ENCODE results near the gene AP1M1. TPM values are rescaled to one million over a fixed set of nuclear protein-coding genes. Genes with fewer than 3 reads are reported as not detected.

The AP1M1 gene
- total RNA-seq, 4 donors from 2014 or later: 68.2 to 119 (median 73.5) TPM

DNA sequence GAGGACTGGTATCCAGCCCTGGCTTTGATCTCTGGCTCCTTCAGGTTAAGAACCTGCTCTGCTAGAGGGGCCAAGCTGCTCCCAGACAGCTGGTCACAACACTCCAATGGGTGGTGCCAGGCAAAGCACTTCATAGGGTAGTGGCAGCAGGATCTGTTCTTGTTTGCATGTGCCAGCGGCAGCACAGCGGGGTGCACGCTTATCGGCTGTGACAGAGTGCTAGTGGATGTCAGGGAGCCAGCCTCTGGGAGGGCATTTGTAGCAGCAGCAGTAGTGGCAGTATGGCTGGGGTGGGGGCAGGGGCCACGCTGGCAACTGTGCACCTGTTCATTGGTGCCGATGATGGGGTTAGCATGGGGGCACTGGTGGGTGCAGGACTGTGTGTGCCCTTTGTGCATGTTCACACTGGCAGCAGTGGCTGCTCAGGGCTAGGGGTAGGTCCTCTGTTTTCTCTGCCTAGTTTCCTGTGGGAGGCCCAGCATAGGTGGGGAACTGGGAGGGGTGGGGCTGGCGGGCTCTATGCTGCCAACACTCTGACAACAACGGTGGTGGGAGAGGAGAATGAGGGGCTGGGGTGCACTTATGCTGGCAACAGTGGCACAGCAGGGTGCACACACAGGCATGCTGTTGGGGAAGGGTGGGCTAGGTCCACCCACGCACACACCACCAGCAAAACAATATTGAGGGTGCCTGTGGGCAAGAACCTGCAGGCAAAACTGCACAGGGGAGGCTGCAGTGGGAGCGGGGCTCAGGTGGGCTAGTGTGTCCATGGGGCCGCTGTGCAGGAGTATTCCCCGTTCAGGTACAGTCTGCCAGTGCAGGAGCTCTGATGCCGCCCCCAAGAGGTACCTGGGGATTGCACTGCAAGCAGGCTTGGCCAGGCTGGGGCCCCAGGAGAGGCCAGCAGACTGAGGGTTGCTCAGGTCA lies 19.3 kb downstream of the AP1M1 start:
- Histone ChIP-seq H3K9me3 (peaks cover 0 to 15% (median 0%) of the 10 kb centered on the region in 3 donors), H3K36me3 (peaks cover 0 to 21% of the 10 kb centered on the region in 2 donors), H3K4me1 (no peaks in the 10 kb centered on the region), H3K27me3 (no peaks in the 10 kb centered on the region), H3K4me3 (no peak overlapping the region), H3K27ac (no peak overlapping the region)
- no peak for ATAC-seq
- TF ChIP-seq POLR2A (IDR thresholded peaks at IDR 0.05): no peak
- TF ChIP-seq, protein P1, sequence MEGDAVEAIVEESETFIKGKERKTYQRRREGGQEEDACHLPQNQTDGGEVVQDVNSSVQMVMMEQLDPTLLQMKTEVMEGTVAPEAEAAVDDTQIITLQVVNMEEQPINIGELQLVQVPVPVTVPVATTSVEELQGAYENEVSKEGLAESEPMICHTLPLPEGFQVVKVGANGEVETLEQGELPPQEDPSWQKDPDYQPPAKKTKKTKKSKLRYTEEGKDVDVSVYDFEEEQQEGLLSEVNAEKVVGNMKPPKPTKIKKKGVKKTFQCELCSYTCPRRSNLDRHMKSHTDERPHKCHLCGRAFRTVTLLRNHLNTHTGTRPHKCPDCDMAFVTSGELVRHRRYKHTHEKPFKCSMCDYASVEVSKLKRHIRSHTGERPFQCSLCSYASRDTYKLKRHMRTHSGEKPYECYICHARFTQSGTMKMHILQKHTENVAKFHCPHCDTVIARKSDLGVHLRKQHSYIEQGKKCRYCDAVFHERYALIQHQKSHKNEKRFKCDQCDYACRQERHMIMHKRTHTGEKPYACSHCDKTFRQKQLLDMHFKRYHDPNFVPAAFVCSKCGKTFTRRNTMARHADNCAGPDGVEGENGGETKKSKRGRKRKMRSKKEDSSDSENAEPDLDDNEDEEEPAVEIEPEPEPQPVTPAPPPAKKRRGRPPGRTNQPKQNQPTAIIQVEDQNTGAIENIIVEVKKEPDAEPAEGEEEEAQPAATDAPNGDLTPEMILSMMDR (IDR thresholded peaks at IDR 0.05 in 4 of 5, conservative IDR thresholded peaks at IDR 0.05 in 1 of 5): no peak
- no peak for DNase-seq
- intact Hi-C loops (cut with DNase I; ENCODE audit: low total_unique reads) (no loop called here), in situ Hi-C loops (cut with MboI; ENCODE audit: low sequenced_read_pairs in 4 of 4) (loop anchor here in 1 of 4 donors (25.0 kb wide), 1 partner anchor 295 kb away; no protein-coding TSS in a partner anchor)

DNA sequence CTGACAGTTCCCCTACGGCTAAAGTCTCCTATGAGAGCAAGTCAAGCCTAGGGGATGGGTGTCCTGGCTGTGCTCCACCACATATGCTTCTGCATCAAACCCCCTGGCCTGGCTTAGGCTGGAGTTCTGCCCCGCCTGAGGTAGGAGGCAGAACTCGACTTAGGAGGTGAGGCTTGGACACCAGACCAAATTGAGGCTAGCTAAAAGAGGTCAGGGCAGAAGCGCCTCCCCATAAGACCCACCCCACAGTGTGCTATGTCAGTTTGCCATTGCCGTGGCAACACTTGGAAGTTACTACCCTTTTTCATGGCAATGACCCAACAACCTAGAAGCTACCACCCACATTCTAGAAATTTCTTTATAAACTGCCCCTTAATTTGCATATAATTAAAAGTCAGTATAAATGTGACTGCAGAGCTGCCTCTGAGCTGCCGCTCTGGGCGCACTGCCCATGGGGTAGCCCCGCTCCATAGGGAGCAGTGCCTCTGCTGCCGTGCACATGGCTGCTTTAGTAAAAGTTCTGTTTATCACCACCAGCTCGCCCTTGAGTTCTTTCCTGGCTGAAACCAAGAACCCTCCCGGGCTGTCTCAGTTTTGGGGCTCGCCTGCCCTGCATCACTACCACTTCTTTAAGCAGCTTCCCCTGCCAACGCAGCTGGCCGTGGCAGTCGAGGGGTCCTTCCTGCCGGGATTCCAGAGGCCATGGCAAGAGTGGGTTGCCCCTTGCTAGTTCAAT lies 20.2 kb downstream of the AP1M1 start:
- intact Hi-C loops (cut with DNase I; ENCODE audit: low total_unique reads): no loop called here

DNA sequence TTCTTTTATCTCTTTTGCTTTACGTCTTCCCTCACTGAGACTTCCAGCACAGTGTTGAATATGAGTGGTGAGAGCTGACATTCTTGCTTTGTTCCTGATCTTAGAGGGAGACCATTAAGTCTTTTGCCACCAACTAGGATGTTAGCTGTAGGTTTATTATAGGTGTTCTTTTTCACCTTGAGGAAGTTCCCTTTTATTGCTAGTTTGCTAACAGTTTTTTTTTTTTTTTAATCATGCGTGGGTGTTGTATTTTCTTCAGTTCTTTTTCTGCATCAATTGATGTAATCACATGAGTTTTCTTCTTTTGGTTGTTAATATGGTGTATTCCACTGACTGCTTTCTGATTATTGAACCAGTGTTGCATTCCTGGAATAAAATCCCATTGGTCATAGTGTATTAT lies 21.1 kb downstream of the AP1M1 start:
- TF ChIP-seq, protein P1 (IDR thresholded peaks at IDR 0.05 in 4 of 5, conservative IDR thresholded peaks at IDR 0.05 in 1 of 5): no peak
- TF ChIP-seq POLR2A (IDR thresholded peaks at IDR 0.05): no peak
- in situ Hi-C loops (cut with MboI; ENCODE audit: low sequenced_read_pairs in 4 of 4): loop anchor here in 1 of 4 donors (25.0 kb wide), 1 partner anchor 293 kb away; no protein-coding TSS in a partner anchor
- Histone ChIP-seq H3K4me3 (no peak overlapping the region), H3K9me3 (peaks cover 0 to 15% (median 0%) of the 10 kb centered on the region in 3 donors), H3K27me3 (no peaks in the 10 kb centered on the region), H3K4me1 (no peaks in the 10 kb centered on the region), H3K36me3 (peaks cover 0 to 39% of the 10 kb centered on the region in 2 donors), H3K27ac (no peak overlapping the region)
- intact Hi-C loops (cut with DNase I; ENCODE audit: low total_unique reads): no loop called here
- no peak for DNase-seq
- no peak for ATAC-seq

More for the DNA sequence above, 20.2 kb downstream of the AP1M1 start:
- TF ChIP-seq, protein P1 (IDR thresholded peaks at IDR 0.05 in 4 of 5, conservative IDR thresholded peaks at IDR 0.05 in 1 of 5): no peak
- TF ChIP-seq POLR2A (IDR thresholded peaks at IDR 0.05): no peak
- H3K4me3 ChIP-seq: no peak overlapping the region
- ATAC-seq (no peak), DNase-seq (no peak)
- in situ Hi-C loops (cut with MboI; ENCODE audit: low sequenced_read_pairs in 4 of 4): loop anchor here in 1 of 4 donors (25.0 kb wide), 1 partner anchor 294 kb away; no protein-coding TSS in a partner anchor
- peaks cover 0 to 15% (median 0%) of the 10 kb centered on the region in 3 donors for H3K9me3 ChIP-seq
- H3K4me1 ChIP-seq: no peaks in the 10 kb centered on the region
- H3K36me3 ChIP-seq: peaks cover 0 to 30% of the 10 kb centered on the region in 2 donors
- H3K27ac ChIP-seq: no peak overlapping the region
- H3K27me3 ChIP-seq: no peaks in the 10 kb centered on the region

DNA sequence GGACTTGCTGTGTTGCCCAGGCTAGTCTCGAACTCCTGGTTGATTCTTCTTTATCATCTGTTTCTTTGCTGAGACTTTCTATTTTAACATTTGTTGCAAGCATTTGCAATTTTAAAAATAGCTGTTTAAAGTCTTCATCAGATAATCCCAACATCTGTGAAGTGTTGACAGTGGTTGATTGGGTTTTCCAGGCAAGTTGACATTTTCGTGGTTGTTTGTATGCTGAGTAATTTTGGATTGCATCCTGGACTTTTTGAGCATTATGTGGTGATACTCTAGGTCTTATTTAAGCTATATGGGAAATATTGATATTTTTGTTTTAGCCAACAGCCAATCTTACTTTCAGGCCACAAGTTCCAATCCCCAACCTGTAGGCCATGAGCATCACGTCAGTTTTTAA lies 25.1 kb downstream of the AP1M1 start:
- Histone ChIP-seq H3K4me3 (no peak overlapping the region), H3K9me3 (peaks cover 0 to 15% (median 0%) of the 10 kb centered on the region in 3 donors), H3K27me3 (no peaks in the 10 kb centered on the region), H3K36me3 (peaks cover 0 to 75% of the 10 kb centered on the region in 2 donors), H3K4me1 (no peaks in the 10 kb centered on the region), H3K27ac (no peak overlapping the region)
- TF ChIP-seq, protein P1 (IDR thresholded peaks at IDR 0.05 in 4 of 5, conservative IDR thresholded peaks at IDR 0.05 in 1 of 5): no peak
- no peak for TF ChIP-seq POLR2A (IDR thresholded peaks at IDR 0.05)
- ATAC-seq: no peak
- in situ Hi-C loops (cut with MboI; ENCODE audit: low sequenced_read_pairs in 4 of 4) (loop anchor here in 1 of 4 donors (25.0 kb wide), 1 partner anchor 289 kb away; no protein-coding TSS in a partner anchor), intact Hi-C loops (cut with DNase I; ENCODE audit: low total_unique reads) (no loop called here)
- DNase-seq: no peak

Measured in gastrocnemius medialis (tissue), 4 donors.